Mesendoderm (in vitro differentiated cells): Measurements from ENCODE around the gene SEPTIN8.

Experiments used
- DNase-seq: peaks from one replicate; pipeline ENCODE4 v3.0.0; 2013
- H2AK5ac ChIP-seq: 2 replicates; pipeline ENCODE4 v1.6.1; 2013; ENCODE audit warnings: low read length, inconsistent platforms
- H2BK120ac ChIP-seq: 2 replicates; pipeline ENCODE4 v1.6.1; 2013; ENCODE audit warnings: low read depth, mild to moderate bottlenecking, low read length, moderate library complexity, mixed read lengths
- H2BK15ac ChIP-seq: replicated peaks from 2 replicates; pipeline ENCODE4 v1.6.1; 2013; ENCODE audit warnings: low read depth, mild to moderate bottlenecking, moderate library complexity
- H2BK5ac ChIP-seq: 2 replicates; pipeline ENCODE4 v1.6.1; 2013; ENCODE audit warnings: low read length, inconsistent platforms
- H3K18ac ChIP-seq: 2 replicates; pipeline ENCODE4 v1.6.1; 2013; ENCODE audit warnings: mild to moderate bottlenecking, low read length, mixed read lengths
- H3K23ac ChIP-seq: one replicate; pipeline ENCODE4 v1.6.1; 2013; ENCODE audit warnings: low read length
- H3K27ac ChIP-seq: 2 replicates; pipeline ENCODE4 v1.5.1; 2013; ENCODE audit warnings: low read depth, mild to moderate bottlenecking, inconsistent platforms, low read length, moderate library complexity
- H3K27me3 ChIP-seq: 2 replicates; pipeline ENCODE4 v1.6.1; 2013; ENCODE audit warnings: low read length, control low read depth, mild to moderate bottlenecking, inconsistent platforms; ENCODE audit not compliant: insufficient read depth, poor library complexity
- H3K36me3 ChIP-seq: 2 replicates; pipeline ENCODE4 v1.6.1; 2013; ENCODE audit warnings: low read length, inconsistent platforms; ENCODE audit not compliant: control insufficient read depth, insufficient read depth
- H3K4ac ChIP-seq: one replicate; pipeline ENCODE4 v1.6.1; 2013; ENCODE audit warnings: low read depth, mild to moderate bottlenecking, low read length, moderate library complexity
- H3K4me1 ChIP-seq: 2 replicates; pipeline ENCODE4 v1.6.1; 2013; ENCODE audit warnings: low read depth, low read length, inconsistent platforms; ENCODE audit not compliant: control insufficient read depth
- H3K4me2 ChIP-seq: 2 replicates; pipeline ENCODE4 v1.6.1; 2013; ENCODE audit warnings: low read length
- H3K4me3 ChIP-seq: 2 replicates; pipeline ENCODE4 v1.5.1; 2013; ENCODE audit warnings: mild to moderate bottlenecking, low read length
- H3K56ac ChIP-seq: one replicate; pipeline ENCODE4 v1.6.1; 2013; ENCODE audit warnings: low read length
- H3K79me1 ChIP-seq: 2 replicates; pipeline ENCODE4 v1.6.1; 2013; ENCODE audit warnings: low read length, inconsistent platforms
- H3K79me2 ChIP-seq: 2 replicates; pipeline ENCODE4 v1.6.1; 2013; ENCODE audit warnings: mild to moderate bottlenecking, low read length; ENCODE audit not compliant: control insufficient read depth, insufficient read depth
- H3K9ac ChIP-seq: 2 replicates; pipeline ENCODE4 v1.6.1; 2013; ENCODE audit warnings: low read length, inconsistent platforms
- H4K5ac ChIP-seq: one replicate; pipeline ENCODE4 v1.6.1; 2013; ENCODE audit warnings: low read length
- H4K8ac ChIP-seq: one replicate; pipeline ENCODE4 v1.6.1; 2013; ENCODE audit warnings: low read depth, mild to moderate bottlenecking, control low read depth, low read length, moderate library complexity
- WGBS: extraction: QIAGEN DNeasy Blood & Tissue Kit; methylation state at CpG from one replicate; pipeline ENCODE4 v1.1.7; 2013; ENCODE audit warnings: low lambda C conversion rate, missing lambda C conversion rate; ENCODE audit not compliant: insufficient coverage; ENCODE audit errors: extremely low coverage; 5-methylcytosine and 5-hydroxymethylcytosine counted together

Gene SEPTIN8

GRCh38 chr5:132773601-132774355 lies 3.3 kb downstream of the SEPTIN8 start:
- Histone ChIP-seq H3K4me2 (no peak overlapping the region), H3K79me1 (no peaks in the 10 kb centered on the region), H3K9ac (no peak overlapping the region), H3K79me2 (no peaks in the 10 kb centered on the region), H2BK15ac (no peak overlapping the region), H3K56ac (no peak overlapping the region), H3K23ac (no peak overlapping the region), H2BK120ac (no peak overlapping the region), H2BK5ac (no peak overlapping the region), H2AK5ac (no peak overlapping the region), H3K4me1 (peaks cover 3% of the 10 kb centered on the region), H4K5ac (no peak overlapping the region), H4K8ac (no peak overlapping the region), H3K4ac (no peak overlapping the region), H3K36me3 (no peaks in the 10 kb centered on the region), H3K18ac (no peak overlapping the region), H3K27me3 (peaks cover 5% of the 10 kb centered on the region), H3K4me3 (no peak overlapping the region), H3K27ac (no peak overlapping the region)
- no peak for DNase-seq
- WGBS: no CpG with 5 or more reads among the region's 12 CpGs

- Histone ChIP-seq H2AK5ac (no peak overlapping the region), H4K8ac (no peak overlapping the region), H3K4me2 (no peak overlapping the region), H4K5ac (no peak overlapping the region), H3K4ac (no peak overlapping the region), H3K4me1 (peaks cover 3% of the 10 kb centered on the region), H3K27ac (no peak overlapping the region), H3K27me3 (peaks cover 4% of the 10 kb centered on the region), H3K56ac (no peak overlapping the region), H3K4me3 (no peak overlapping the region), H3K23ac (no peak overlapping the region), H3K79me1 (no peaks in the 10 kb centered on the region), H3K79me2 (no peaks in the 10 kb centered on the region), H3K18ac (no peak overlapping the region), H2BK15ac (no peak overlapping the region), H3K9ac (no peak overlapping the region), H2BK5ac (no peak overlapping the region), H2BK120ac (no peak overlapping the region), H3K36me3 (no peaks in the 10 kb centered on the region)
- no CpG with 5 or more reads among the region's 5 CpGs for WGBS
- DNase-seq: no peak
These were observed 3.9 kb downstream of the SEPTIN8 start for GRCh38 chr5:132773114-132773513.

- Histone ChIP-seq H3K27ac (no peak overlapping the region), H3K4me1 (peaks cover 3% of the 10 kb centered on the region)
- no CpG with 5 or more reads among the region's 8 CpGs for WGBS
These were observed 4.6 kb downstream of the SEPTIN8 start for GRCh38 chr5:132772291-132773070.

GRCh38 chr5:132771503-132771998 lies 5.5 kb downstream of the SEPTIN8 start:
- no CpG with 5 or more reads among the region's 8 CpGs for WGBS
- no peaks in the 10 kb centered on the region for H3K79me2 ChIP-seq

More at GRCh38 chr5:132772291-132773070, 4.6 kb downstream of the SEPTIN8 start:
- DNase-seq: no peak
- no peak overlapping the region for H2AK5ac ChIP-seq
- no peaks in the 10 kb centered on the region for H3K27me3 ChIP-seq
- no peak overlapping the region for H3K4me2 ChIP-seq
- H3K23ac ChIP-seq: no peak overlapping the region
- no peak overlapping the region for H3K9ac ChIP-seq
- H2BK15ac ChIP-seq: no peak overlapping the region
- no peak overlapping the region for H2BK120ac ChIP-seq
- H3K79me2 ChIP-seq: no peaks in the 10 kb centered on the region
- H2BK5ac ChIP-seq: no peak overlapping the region
- no peak overlapping the region for H3K56ac ChIP-seq
- no peaks in the 10 kb centered on the region for H3K79me1 ChIP-seq
- no peak overlapping the region for H4K8ac ChIP-seq
- no peak overlapping the region for H4K5ac ChIP-seq
- H3K4me3 ChIP-seq: no peak overlapping the region
- no peak overlapping the region for H3K4ac ChIP-seq
- H3K36me3 ChIP-seq: no peaks in the 10 kb centered on the region
- no peak overlapping the region for H3K18ac ChIP-seq

GRCh38 chr5:132770476-132771159 lies 6.4 kb downstream of the SEPTIN8 start:
- Histone ChIP-seq H3K4me3 (no peak overlapping the region), H3K56ac (no peak overlapping the region), H3K23ac (no peak overlapping the region), H2BK120ac (no peak overlapping the region), H3K4ac (no peak overlapping the region), H3K4me1 (no peaks in the 10 kb centered on the region), H3K9ac (no peak overlapping the region), H3K79me1 (no peaks in the 10 kb centered on the region), H3K79me2 (no peaks in the 10 kb centered on the region), H2BK5ac (no peak overlapping the region), H3K27me3 (no peaks in the 10 kb centered on the region), H3K18ac (no peak overlapping the region), H3K27ac (no peak overlapping the region), H2AK5ac (no peak overlapping the region), H4K8ac (no peak overlapping the region), H2BK15ac (no peak overlapping the region), H4K5ac (no peak overlapping the region), H3K36me3 (no peaks in the 10 kb centered on the region), H3K4me2 (no peak overlapping the region)
- WGBS: no CpG with 5 or more reads among the region's 8 CpGs
- peak; percentile 39 for DNase-seq

More at GRCh38 chr5:132771503-132771998, 5.5 kb downstream of the SEPTIN8 start:
- no peak overlapping the region for H2BK15ac ChIP-seq
- H4K5ac ChIP-seq: no peak overlapping the region
- no peak overlapping the region for H3K23ac ChIP-seq
- peak; percentile 91 for DNase-seq
- H2AK5ac ChIP-seq: no peak overlapping the region
- no peak overlapping the region for H3K4ac ChIP-seq
- H2BK120ac ChIP-seq: no peak overlapping the region
- no peaks in the 10 kb centered on the region for H3K36me3 ChIP-seq
- H3K4me3 ChIP-seq: no peak overlapping the region
- no peak overlapping the region for H3K18ac ChIP-seq
- H3K27me3 ChIP-seq: no peaks in the 10 kb centered on the region
- no peak overlapping the region for H2BK5ac ChIP-seq
- no peak overlapping the region for H3K9ac ChIP-seq
- peaks cover 3% of the 10 kb centered on the region for H3K4me1 ChIP-seq
- H3K27ac ChIP-seq: no peak overlapping the region
- no peaks in the 10 kb centered on the region for H3K79me1 ChIP-seq
- no peak overlapping the region for H4K8ac ChIP-seq
- H3K4me2 ChIP-seq: no peak overlapping the region
- no peak overlapping the region for H3K56ac ChIP-seq
